Neuronal stem cell (in vitro differentiated cells): ENCODE measurements around the gene ACSS3.

Source experiments
- DNase-seq: peaks from one replicate; pipeline ENCODE4 v3.0.0-alpha.2; 2013; ENCODE audit warnings: low spot score
- H2AFZ ChIP-seq: one replicate; pipeline ENCODE4 v1.6.1; 2013; ENCODE audit warnings: mild to moderate bottlenecking, low read length, inconsistent platforms
- H2AK5ac ChIP-seq: 2 replicates; pipeline ENCODE4 v1.6.1; 2013; ENCODE audit warnings: low read depth, mild to moderate bottlenecking, inconsistent platforms, low read length, moderate library complexity, mixed read lengths
- H2BK120ac ChIP-seq: 2 replicates; pipeline ENCODE4 v1.6.1; 2013; ENCODE audit warnings: low read depth, mild to moderate bottlenecking, inconsistent platforms, low read length, moderate library complexity, mixed read lengths
- H2BK12ac ChIP-seq: one replicate; pipeline ENCODE4 v1.6.1; 2013; ENCODE audit warnings: low read length, inconsistent platforms
- H2BK15ac ChIP-seq: 2 replicates; pipeline ENCODE4 v1.6.1; 2013; ENCODE audit warnings: mild to moderate bottlenecking, low read length, inconsistent platforms, mixed read lengths
- H2BK5ac ChIP-seq: one replicate; pipeline ENCODE4 v1.6.1; 2013; ENCODE audit warnings: inconsistent platforms, mild to moderate bottlenecking, low read length, moderate library complexity
- H3K14ac ChIP-seq: one replicate; pipeline ENCODE4 v1.6.1; 2013; ENCODE audit warnings: low read length, inconsistent platforms
- H3K18ac ChIP-seq: 2 replicates; pipeline ENCODE4 v1.6.1; 2013; ENCODE audit warnings: low read length, inconsistent platforms
- H3K23ac ChIP-seq: 2 replicates; pipeline ENCODE4 v1.6.1; 2013; ENCODE audit warnings: low read depth, mild to moderate bottlenecking, mixed read lengths, low read length, inconsistent platforms; ENCODE audit not compliant: poor library complexity
- H3K27ac ChIP-seq: replicated peaks from 3 replicates; pipeline ENCODE4 v1.5.1; 2013; ENCODE audit warnings: low read length, inconsistent platforms
- H3K27me3 ChIP-seq, 3 experiments: 2 replicates each; pipeline ENCODE4 v1.6.1; 2013; ENCODE audit warnings: low read length in 3 of 3, mild to moderate bottlenecking in 2 of 3, inconsistent platforms in 1 of 3, low read depth in 1 of 3, mixed read lengths in 1 of 3, moderate library complexity in 1 of 3; ENCODE audit not compliant: control insufficient read depth in 3 of 3, insufficient read depth in 3 of 3
- H3K36me3 ChIP-seq, 2 donors: replicated peaks in 1 of 2; 2 replicates each; pipeline ENCODE4 v1.6.1; 2013; ENCODE audit warnings: low read length in 2 of 2; ENCODE audit not compliant: control insufficient read depth in 2 of 2, insufficient read depth in 2 of 2
- H3K4ac ChIP-seq: 2 replicates; pipeline ENCODE4 v1.6.1; 2013; ENCODE audit warnings: inconsistent platforms, mild to moderate bottlenecking, low read length, moderate library complexity
- H3K4me1 ChIP-seq, 2 donors: 1 replicate in 1 of 2; 2 replicates in 1 of 2; pipeline ENCODE4 v1.6.1; 2013; ENCODE audit warnings: low read length in 2 of 2, low read depth in 1 of 2; ENCODE audit not compliant: control insufficient read depth in 2 of 2, insufficient read depth in 1 of 2
- H3K4me2 ChIP-seq: one replicate; pipeline ENCODE4 v1.6.1; 2013; ENCODE audit warnings: mild to moderate bottlenecking, low read length, inconsistent platforms; ENCODE audit not compliant: insufficient read depth, poor library complexity, severe bottlenecking
- H3K4me3 ChIP-seq, 2 donors: 2 replicates each; pipeline ENCODE4 v1.5.1; 2013; ENCODE audit warnings: low read length in 2 of 2, mild to moderate bottlenecking in 2 of 2, inconsistent platforms in 1 of 2, moderate library complexity in 1 of 2
- H3K79me1 ChIP-seq: one replicate; pipeline ENCODE4 v1.6.1; 2013; ENCODE audit warnings: low read depth, mild to moderate bottlenecking, inconsistent platforms, low read length, moderate library complexity
- H3K9ac ChIP-seq: one replicate; pipeline ENCODE4 v1.6.1; 2013; ENCODE audit warnings: mild to moderate bottlenecking, low read depth, low read length, inconsistent platforms; ENCODE audit not compliant: poor library complexity
- H3K9me3 ChIP-seq, 2 donors: replicated peaks in 1 of 2; 2 replicates each; pipeline versions ENCODE3 to v1.6.1; 2013; ENCODE audit warnings: low read length in 2 of 2, mild to moderate bottlenecking in 2 of 2, inconsistent platforms in 1 of 2, low read depth in 1 of 2, mixed read lengths in 1 of 2, moderate library complexity in 1 of 2; ENCODE audit not compliant: control insufficient read depth in 2 of 2, insufficient read depth in 1 of 2
- H4K8ac ChIP-seq: one replicate; pipeline ENCODE4 v1.6.1; 2013; ENCODE audit warnings: low read depth, mild to moderate bottlenecking, inconsistent platforms, low read length, moderate library complexity
- H4K91ac ChIP-seq: one replicate; pipeline ENCODE4 v1.6.1; 2013; ENCODE audit warnings: low read length, low read depth, mild to moderate bottlenecking, inconsistent platforms; ENCODE audit not compliant: poor library complexity
- WGBS, 2 donors: extraction: QIAGEN DNeasy Blood & Tissue Kit; methylation state at CpG; one replicate each; pipeline ENCODE4 v1.1.7; 2013; ENCODE audit warnings: missing lambda C conversion rate in 2 of 2, mixed read lengths in 1 of 2; ENCODE audit not compliant: insufficient read length in 2 of 2, insufficient replicate concordance in 1 of 2; ENCODE audit errors: extremely low coverage in 2 of 2; 5-methylcytosine and 5-hydroxymethylcytosine counted together

ACSS3 gene

GRCh38 chr12:81284137-81284536 lies 206.3 kb downstream of the ACSS3 start:
- Histone ChIP-seq H3K23ac (no peak overlapping the region), H3K4me1 (no peaks in the 10 kb centered on the region), H3K9ac (no peak overlapping the region), H3K4me3 (no peak overlapping the region), H3K79me1 (no peaks in the 10 kb centered on the region), H3K18ac (no peak overlapping the region), H2BK120ac (no peak overlapping the region), H3K4me2 (no peak overlapping the region), H2BK15ac (no peak overlapping the region), H3K27me3 (no peaks in the 10 kb centered on the region), H2BK5ac (no peak overlapping the region), H2AFZ (no peak overlapping the region), H3K36me3 (no peaks in the 10 kb centered on the region), H3K27ac (no peak overlapping the region), H3K4ac (no peak overlapping the region), H2BK12ac (no peak overlapping the region), H2AK5ac (no peak overlapping the region), H3K14ac (no peak overlapping the region), H4K91ac (no peak overlapping the region), H3K9me3 (no peaks in the 10 kb centered on the region), H4K8ac (no peak overlapping the region)
- WGBS, 2 donors = no CpG with 5 or more reads among the region's 3 CpGs
- DNase-seq = no peak

DNA sequence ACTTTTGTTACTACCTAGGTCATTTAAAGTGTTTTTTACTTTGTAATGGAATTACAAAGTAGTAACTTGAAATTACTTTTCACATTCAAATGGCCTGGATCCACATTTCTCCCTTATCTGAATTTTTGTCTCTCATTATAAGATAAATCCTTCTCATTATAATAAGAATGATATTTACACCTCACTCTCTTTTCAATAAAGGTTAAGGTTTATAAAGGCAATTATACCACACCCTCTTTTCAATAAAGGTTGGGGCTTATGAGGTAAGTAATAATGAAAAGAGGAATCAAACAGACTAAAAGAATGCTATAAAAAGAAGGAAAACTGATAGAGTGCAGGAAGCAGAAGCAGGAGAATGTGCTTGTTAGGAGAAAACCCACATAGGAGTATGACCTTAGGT lies 210.8 kb downstream of the ACSS3 start:
- Histone ChIP-seq H3K36me3 (no peaks in the 10 kb centered on the region), H3K79me1 (no peaks in the 10 kb centered on the region), H3K27ac (no peak overlapping the region), H3K18ac (no peak overlapping the region), H3K4ac (no peak overlapping the region), H2AFZ (no peak overlapping the region), H2BK15ac (no peak overlapping the region), H3K14ac (no peak overlapping the region), H4K8ac (no peak overlapping the region), H3K4me1 (no peaks in the 10 kb centered on the region), H3K9ac (no peak overlapping the region), H2BK12ac (no peak overlapping the region), H4K91ac (no peak overlapping the region), H3K4me2 (no peak overlapping the region), H2AK5ac (no peak overlapping the region), H3K27me3 (no peaks in the 10 kb centered on the region), H2BK120ac (no peak overlapping the region), H3K9me3 (no peaks in the 10 kb centered on the region), H2BK5ac (no peak overlapping the region), H3K23ac (no peak overlapping the region), H3K4me3 (no peak overlapping the region)
- no peak for DNase-seq

DNA sequence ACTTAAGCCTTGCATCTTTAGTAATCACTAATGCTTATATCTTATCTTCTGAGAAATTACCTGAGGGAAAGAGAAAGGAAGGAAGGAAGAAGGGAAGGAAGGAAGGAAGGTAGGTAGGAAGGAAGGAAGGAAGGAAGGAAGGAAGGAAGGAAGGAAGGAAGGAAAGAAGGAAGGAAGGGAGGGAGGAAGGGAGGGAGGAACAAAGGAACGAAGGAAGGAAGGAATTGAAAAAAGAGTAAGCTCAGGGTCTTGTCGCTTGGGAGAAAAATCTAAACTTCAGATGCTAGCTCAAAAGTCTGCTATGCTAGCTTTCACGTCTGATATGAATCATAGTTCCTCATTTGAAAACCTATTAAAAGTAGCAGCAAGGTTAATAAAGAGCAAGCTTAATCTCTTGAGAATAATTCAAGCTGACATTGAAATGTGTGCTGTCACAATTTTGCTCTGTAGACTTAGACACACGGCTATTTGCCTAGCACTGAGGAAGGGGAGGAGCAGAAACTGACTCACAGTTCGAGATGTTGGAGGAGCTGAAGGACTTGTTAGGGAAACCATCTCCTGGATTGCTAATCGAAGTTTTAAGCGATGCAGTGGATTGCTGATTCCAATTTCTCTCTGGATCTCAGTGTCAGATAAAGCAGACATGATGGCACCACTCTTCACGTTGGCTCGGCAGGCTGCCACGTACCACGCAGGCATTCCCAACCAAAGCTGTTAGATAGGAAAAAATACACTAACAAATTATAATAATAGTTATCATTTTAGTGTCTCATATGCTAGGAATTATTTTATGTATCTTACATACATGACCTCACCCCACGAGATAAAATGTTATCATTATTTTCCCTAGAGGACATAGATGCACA lies 216.7 kb downstream of the ACSS3 start:
- no peak overlapping the region for H3K4me2 ChIP-seq
- no peak overlapping the region for H2BK12ac ChIP-seq
- no peaks in the 10 kb centered on the region for H3K9me3 ChIP-seq
- H3K14ac ChIP-seq = no peak overlapping the region
- no peak overlapping the region for H3K4ac ChIP-seq
- no peak overlapping the region for H4K8ac ChIP-seq
- no peak overlapping the region for H3K9ac ChIP-seq
- H2BK5ac ChIP-seq = no peak overlapping the region
- no peak overlapping the region for H3K4me3 ChIP-seq
- H3K27me3 ChIP-seq = no peaks in the 10 kb centered on the region
- H2AFZ ChIP-seq = no peak overlapping the region
- no peak overlapping the region for H3K23ac ChIP-seq
- no peaks in the 10 kb centered on the region for H3K79me1 ChIP-seq
- H2BK15ac ChIP-seq = no peak overlapping the region
- no peaks in the 10 kb centered on the region for H3K4me1 ChIP-seq
- whole genome bisulfite sequencing, 2 donors = no CpG with 5 or more reads among the region's 12 CpGs
- H4K91ac ChIP-seq = no peak overlapping the region
- H3K27ac ChIP-seq = no peak overlapping the region
- H3K36me3 ChIP-seq = no peaks in the 10 kb centered on the region
- no peak overlapping the region for H2BK120ac ChIP-seq
- no peak overlapping the region for H2AK5ac ChIP-seq
- DNase-seq = no peak
- H3K18ac ChIP-seq = no peak overlapping the region

GRCh38 chr12:81295251-81295650 lies 217.4 kb downstream of the ACSS3 start:
- Histone ChIP-seq H2BK5ac (no peak overlapping the region), H2BK120ac (no peak overlapping the region), H2BK12ac (no peak overlapping the region), H3K4me3 (no peak overlapping the region), H3K4ac (no peak overlapping the region), H3K18ac (no peak overlapping the region), H3K27me3 (no peaks in the 10 kb centered on the region), H3K14ac (no peak overlapping the region), H3K9ac (no peak overlapping the region), H3K4me2 (no peak overlapping the region), H3K79me1 (no peaks in the 10 kb centered on the region), H2AK5ac (no peak overlapping the region), H3K9me3 (no peaks in the 10 kb centered on the region), H2BK15ac (no peak overlapping the region), H4K91ac (no peak overlapping the region), H4K8ac (no peak overlapping the region), H2AFZ (no peak overlapping the region), H3K4me1 (no peaks in the 10 kb centered on the region), H3K36me3 (no peaks in the 10 kb centered on the region), H3K27ac (no peak overlapping the region), H3K23ac (no peak overlapping the region)
- no CpG with 5 or more reads among the region's 3 CpGs for WGBS, 2 donors
- DNase-seq = no peak
